ENCODE measurements around the gene AHCTF1. TPM values are rescaled to one million over a fixed set of nuclear protein-coding genes. Genes with fewer than 3 reads are reported as not detected.

The AHCTF1 gene
- total RNA-seq, 1 donor from 2014 or later: 24.8 TPM

GRCh38 chr1:246809473-246809872 lies 122.3 kb downstream of the AHCTF1 start:
- TF ChIP-seq CTCF (IDR thresholded peaks at IDR 0.05): peak; percentile 19
- no peaks in the 10 kb centered on the region for H3K9me3 Mint-ChIP-seq (ENCODE audit: low read depth)
- H3K27ac Mint-ChIP-seq (ENCODE audit: unreplicated experiment): no peak overlapping the region
- no peak for DNase-seq (ENCODE audit: low spot score)
- H3K27me3 Mint-ChIP-seq (ENCODE audit: low read depth): peaks cover 3% of the 10 kb centered on the region
- H3K36me3 Mint-ChIP-seq (ENCODE audit: low read depth): no peaks in the 10 kb centered on the region
- no peaks in the 10 kb centered on the region for H3K4me1 Mint-ChIP-seq (ENCODE audit: low read depth)
- no peak overlapping the region for H3K4me3 Mint-ChIP-seq (ENCODE audit: unreplicated experiment)

GRCh38 chr1:246805135-246805716 lies 126.5 kb downstream of the AHCTF1 start:
- Mint-ChIP-seq H3K27me3 (ENCODE audit: low read depth) (peaks cover 3% of the 10 kb centered on the region), H3K9me3 (ENCODE audit: low read depth) (peaks cover 3% of the 10 kb centered on the region), H3K36me3 (ENCODE audit: low read depth) (peaks cover 1% of the 10 kb centered on the region), H3K4me1 (ENCODE audit: low read depth) (peaks cover 4% of the 10 kb centered on the region), H3K27ac (ENCODE audit: unreplicated experiment) (no peak overlapping the region), H3K4me3 (ENCODE audit: unreplicated experiment) (no peak overlapping the region)
- no peak for DNase-seq (ENCODE audit: low spot score)
- TF ChIP-seq CTCF (IDR thresholded peaks at IDR 0.05): no peak

- peaks cover 1% of the 10 kb centered on the region for H3K36me3 Mint-ChIP-seq (ENCODE audit: low read depth)
Observed at GRCh38 chr1:246803883-246804282, 127.9 kb downstream of the AHCTF1 start.

GRCh38 chr1:246803373-246803772 lies 128.4 kb downstream of the AHCTF1 start:
- no peak overlapping the region for H3K4me3 Mint-ChIP-seq (ENCODE audit: unreplicated experiment)
- peaks cover 1% of the 10 kb centered on the region for H3K36me3 Mint-ChIP-seq (ENCODE audit: low read depth)
- peaks cover 3% of the 10 kb centered on the region for H3K27me3 Mint-ChIP-seq (ENCODE audit: low read depth)
- H3K27ac Mint-ChIP-seq (ENCODE audit: unreplicated experiment): no peak overlapping the region
- no peak for TF ChIP-seq CTCF (IDR thresholded peaks at IDR 0.05)
- H3K9me3 Mint-ChIP-seq (ENCODE audit: low read depth): peaks cover 3% of the 10 kb centered on the region
- H3K4me1 Mint-ChIP-seq (ENCODE audit: low read depth): peaks cover 4% of the 10 kb centered on the region
- DNase-seq (ENCODE audit: low spot score): no peak

More at GRCh38 chr1:246803883-246804282, 127.9 kb downstream of the AHCTF1 start:
- H3K9me3 Mint-ChIP-seq (ENCODE audit: low read depth): peaks cover 3% of the 10 kb centered on the region
- peaks cover 4% of the 10 kb centered on the region for H3K4me1 Mint-ChIP-seq (ENCODE audit: low read depth)
- H3K27ac Mint-ChIP-seq (ENCODE audit: unreplicated experiment): no peak overlapping the region
- H3K27me3 Mint-ChIP-seq (ENCODE audit: low read depth): peaks cover 3% of the 10 kb centered on the region
- no peak for DNase-seq (ENCODE audit: low spot score)
- no peak for TF ChIP-seq CTCF (IDR thresholded peaks at IDR 0.05)
- no peak overlapping the region for H3K4me3 Mint-ChIP-seq (ENCODE audit: unreplicated experiment)

- Mint-ChIP-seq H3K4me3 (ENCODE audit: unreplicated experiment) (no peak overlapping the region), H3K27me3 (ENCODE audit: low read depth) (no peaks in the 10 kb centered on the region), H3K9me3 (ENCODE audit: low read depth) (peaks cover 3% of the 10 kb centered on the region), H3K36me3 (ENCODE audit: low read depth) (peaks cover 1% of the 10 kb centered on the region), H3K4me1 (ENCODE audit: low read depth) (peaks cover 4% of the 10 kb centered on the region), H3K27ac (ENCODE audit: unreplicated experiment) (no peak overlapping the region)
- TF ChIP-seq CTCF (IDR thresholded peaks at IDR 0.05): no peak
- peak; percentile 29 for DNase-seq (ENCODE audit: low spot score)
Observed at GRCh38 chr1:246801241-246802020, 130.3 kb downstream of the AHCTF1 start.

Measured in chondrocyte (in vitro differentiated cells).